NCI-H2196 treated with DMSO at 0.1 percent for 48 hours (cell line): ENCODE results near the gene POLR3GL.
"Not testable (repeated sequence)": the region's sequence is repeated elsewhere in the genome, so short reads cannot be mapped to it uniquely, and the experiment has no call there.

Experiments
- DNase-seq: peaks from one replicate; lab custom pipeline; 2025; ENCODE audit not compliant: unreplicated experiment; lab: John Stamatoyannopoulos, UW

The POLR3GL gene

GRCh38 chr1:146019231-146020057 lies 55.0 kb downstream of the POLR3GL start:
- no peak for DNase-seq

- DNase-seq, result no peak
Observed at GRCh38 chr1:146020058-146021049, 55.9 kb downstream of the POLR3GL start.

DNA sequence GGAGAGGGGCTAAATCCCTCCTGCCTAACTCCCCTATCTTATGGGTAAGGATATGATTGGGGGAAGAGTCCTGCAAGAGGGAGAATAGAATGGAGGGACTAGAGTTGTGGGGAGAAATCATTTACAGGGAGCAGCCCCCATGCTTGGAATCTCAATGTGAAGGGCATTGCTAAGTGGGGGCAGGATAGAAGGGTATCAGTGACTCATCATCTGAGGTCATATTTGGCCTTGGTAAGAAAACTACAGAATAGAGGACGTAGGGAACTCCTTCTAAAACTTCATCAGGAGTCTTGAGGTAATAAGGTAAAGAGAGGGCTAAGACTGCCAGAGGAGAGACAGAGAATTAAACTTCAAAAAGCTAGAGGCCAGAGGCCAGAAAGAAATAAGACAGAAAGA lies 56.6 kb downstream of the POLR3GL start:
- no peak for DNase-seq

DNA sequence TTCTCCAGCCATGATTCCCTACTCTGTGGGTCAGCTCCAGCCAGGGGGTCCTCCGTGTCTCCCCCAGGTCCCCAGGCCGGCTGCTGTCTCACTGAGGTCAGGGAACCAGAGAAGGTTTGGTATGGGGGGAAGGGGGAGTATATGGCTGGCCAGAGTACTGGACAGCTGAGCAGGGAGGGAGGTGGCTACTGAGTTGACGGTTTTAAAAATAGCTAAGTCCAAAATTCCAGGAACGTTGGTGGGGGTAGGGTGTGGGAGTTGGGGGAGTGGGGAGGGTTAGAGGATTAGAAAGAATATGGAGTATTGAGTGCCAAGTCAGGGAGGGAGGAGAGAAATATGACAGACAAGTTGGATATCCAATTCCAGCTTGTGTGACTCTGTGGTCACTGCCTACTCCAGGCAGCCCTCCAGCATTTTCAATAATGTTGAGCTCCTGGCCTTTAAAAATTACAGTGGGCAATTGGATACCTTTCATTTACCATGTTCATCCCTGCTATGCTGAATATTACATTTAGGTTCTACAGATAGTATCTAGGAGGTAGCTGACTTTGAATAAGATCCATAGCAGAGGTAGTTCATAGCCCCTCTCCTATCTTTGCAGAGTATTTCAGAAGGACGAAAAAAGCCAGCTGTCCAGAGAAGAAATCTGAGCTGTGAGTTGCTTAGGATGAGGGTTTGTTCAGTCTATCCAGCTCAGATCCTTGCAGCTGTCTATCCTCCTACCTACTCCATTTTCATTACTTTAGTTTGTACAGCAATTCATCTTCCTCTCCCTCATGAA lies 57.3 kb downstream of the POLR3GL start, which contains the start of gene HJV:
Gene HJV (minus strand): TSS at position 114 of the 781 bp plus-strand sequence. CDS start 1,504 bp downstream, outside the sequence.
- no peak for DNase-seq

DNA sequence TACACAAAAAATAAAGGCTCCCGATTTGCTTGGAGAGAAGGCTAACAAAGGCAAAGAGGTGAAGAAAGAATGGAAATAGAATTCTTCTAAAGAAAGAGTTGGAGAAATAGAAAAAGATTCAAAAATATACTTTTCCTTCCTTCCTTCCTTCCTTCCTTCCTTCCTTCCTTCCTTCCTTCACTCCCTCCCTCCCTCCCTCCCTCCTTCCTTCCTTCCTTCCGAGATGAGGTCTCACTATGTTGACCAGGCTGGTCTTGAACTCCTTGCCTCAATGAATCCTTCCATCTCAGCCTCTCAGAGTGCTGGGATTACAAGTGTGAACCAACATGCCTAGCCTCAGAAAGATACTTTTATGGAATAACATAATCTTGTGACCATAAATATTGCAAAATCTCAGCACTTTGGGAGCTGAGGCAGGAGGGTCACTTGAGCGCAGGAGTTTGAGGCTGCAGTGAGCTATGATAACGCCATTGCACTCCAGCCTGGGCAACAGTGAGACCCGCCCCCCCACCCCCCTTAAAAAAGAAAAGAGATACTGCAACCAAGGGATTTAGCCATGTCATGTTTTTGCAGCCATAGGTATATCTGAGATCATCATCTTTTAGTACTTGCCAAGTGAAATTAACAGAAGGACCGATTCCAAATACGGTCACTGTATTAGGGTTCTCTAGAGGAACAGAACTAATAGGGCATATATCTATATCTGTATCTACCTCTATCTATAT lies 58.1 kb downstream of the POLR3GL start:
- no peak for DNase-seq

GRCh38 chr1:146025787-146026495 lies 61.5 kb downstream of the POLR3GL start:
- DNase-seq, result not testable (repeated sequence)

DNA sequence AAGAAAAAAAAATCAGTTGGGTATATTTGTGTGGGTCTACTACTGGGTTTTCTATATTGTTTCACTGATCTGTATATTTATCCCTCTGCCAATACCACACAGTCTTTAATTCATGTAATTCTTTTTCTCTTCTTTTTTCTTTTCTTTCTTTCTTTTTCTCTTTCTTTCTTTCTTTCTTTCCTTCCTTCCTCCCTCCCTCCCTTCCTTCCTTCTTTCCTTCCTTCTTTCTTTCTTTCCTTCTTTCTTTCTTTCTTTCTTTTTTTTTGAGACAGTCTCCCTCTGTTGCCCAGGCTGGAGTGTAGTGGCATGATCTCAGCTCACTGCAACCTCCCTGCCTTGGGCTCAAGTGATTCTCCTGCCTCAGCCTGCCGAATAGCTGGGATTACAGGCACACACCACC lies 62.2 kb downstream of the POLR3GL start:
- not testable (repeated sequence) for DNase-seq
